Skeletal muscle cell (primary cell): ENCODE measurements around the gene CDPF1.

Source experiments
- DNase-seq: peaks from one replicate; pipeline ENCODE4 v3.0.0-alpha.2; 2010; ENCODE audit warnings: low read depth
- H3K4me3 ChIP-seq: 2 replicates; pipeline ENCODE4 v1.5.1; 2011; ENCODE audit warnings: low read depth, mild to moderate bottlenecking, control low read depth, low read length, moderate library complexity

CDPF1 gene

GRCh38 chr22:46237453-46238124 lies 12.5 kb downstream of the CDPF1 start:
- H3K4me3 ChIP-seq = no peak overlapping the region
- no peak for DNase-seq

- no peak for DNase-seq
- H3K4me3 ChIP-seq = no peak overlapping the region
These were observed 15.1 kb downstream of the CDPF1 start for GRCh38 chr22:46234969-46235368.

GRCh38 chr22:46233231-46233630 lies 16.9 kb downstream of the CDPF1 start:
- no peak overlapping the region for H3K4me3 ChIP-seq
- DNase-seq = peak; percentile 19

GRCh38 chr22:46230262-46230901 lies 19.7 kb downstream of the CDPF1 start:
- H3K4me3 ChIP-seq = no peak overlapping the region
- DNase-seq = no peak

- H3K4me3 ChIP-seq = no peak overlapping the region
- no peak for DNase-seq
These were observed 20.4 kb downstream of the CDPF1 start for GRCh38 chr22:46229701-46230100.

- H3K4me3 ChIP-seq = no peak overlapping the region
- DNase-seq = no peak
These were observed 23.5 kb downstream of the CDPF1 start for GRCh38 chr22:46226577-46226976.

- H3K4me3 ChIP-seq = no peak overlapping the region
These were observed 24.5 kb downstream of the CDPF1 start for GRCh38 chr22:46225631-46226030.

GRCh38 chr22:46224898-46225290 lies 25.2 kb downstream of the CDPF1 start:
- no peak for DNase-seq
- no peak overlapping the region for H3K4me3 ChIP-seq

More at GRCh38 chr22:46225631-46226030, 24.5 kb downstream of the CDPF1 start:
- DNase-seq = no peak

GRCh38 chr22:46224044-46224897 lies 25.8 kb downstream of the CDPF1 start:
- H3K4me3 ChIP-seq = no peak overlapping the region
- DNase-seq = no peak

GRCh38 chr22:46220921-46221320 lies 29.2 kb downstream of the CDPF1 start:
- peak; percentile 28 for DNase-seq
- H3K4me3 ChIP-seq = no peak overlapping the region

GRCh38 chr22:46219636-46220035 lies 30.5 kb downstream of the CDPF1 start:
- no peak overlapping the region for H3K4me3 ChIP-seq
- no peak for DNase-seq

- H3K4me3 ChIP-seq = no peak overlapping the region
- DNase-seq = no peak
These were observed 35.5 kb downstream of the CDPF1 start for GRCh38 chr22:46214616-46215015.

- no peak overlapping the region for H3K4me3 ChIP-seq
- no peak for DNase-seq
These were observed 35.9 kb downstream of the CDPF1 start for GRCh38 chr22:46214149-46214548.

- H3K4me3 ChIP-seq = no peak overlapping the region
- no peak for DNase-seq
These were observed 37.0 kb downstream of the CDPF1 start for GRCh38 chr22:46213052-46213451.

GRCh38 chr22:46212195-46212594 lies 37.9 kb downstream of the CDPF1 start:
- H3K4me3 ChIP-seq = no peak overlapping the region
- no peak for DNase-seq

GRCh38 chr22:46209262-46209661 lies 40.8 kb downstream of the CDPF1 start:
- H3K4me3 ChIP-seq = no peak overlapping the region
- DNase-seq = no peak

- H3K4me3 ChIP-seq = no peak overlapping the region
These were observed 46.5 kb downstream of the CDPF1 start for GRCh38 chr22:46203601-46203980.

GRCh38 chr22:46202897-46203600 lies 47.0 kb downstream of the CDPF1 start:
- DNase-seq = no peak

More at GRCh38 chr22:46203601-46203980, 46.5 kb downstream of the CDPF1 start:
- no peak for DNase-seq

GRCh38 chr22:46201059-46201757 lies 48.9 kb downstream of the CDPF1 start:
- DNase-seq = no peak
- H3K4me3 ChIP-seq = no peak overlapping the region

More at GRCh38 chr22:46202897-46203600, 47.0 kb downstream of the CDPF1 start:
- no peak overlapping the region for H3K4me3 ChIP-seq
